D721Med (cell line): ENCODE data around the gene USH1C.

ENCODE experiments used
- DNase-seq: peaks from one replicate; pipeline ENCODE4 v3.0.0; 2011; ENCODE audit warnings: low spot score; ENCODE audit not compliant: insufficient read length
- FAIRE-seq: peaks from 2 replicates; lab custom pipeline; 2011; peaks lifted over from hg19 to GRCh38; lab: Jason Lieb, UNC
- TF ChIP-seq, protein P1 (sequence below): IDR thresholded peaks from 2 replicates; pipeline ENCODE4 v1.5.1; 2012; ENCODE audit warnings: mild to moderate bottlenecking, control low read depth; ENCODE audit not compliant: insufficient read depth; ENCODE audit errors: missing control alignments

The USH1C gene

DNA sequence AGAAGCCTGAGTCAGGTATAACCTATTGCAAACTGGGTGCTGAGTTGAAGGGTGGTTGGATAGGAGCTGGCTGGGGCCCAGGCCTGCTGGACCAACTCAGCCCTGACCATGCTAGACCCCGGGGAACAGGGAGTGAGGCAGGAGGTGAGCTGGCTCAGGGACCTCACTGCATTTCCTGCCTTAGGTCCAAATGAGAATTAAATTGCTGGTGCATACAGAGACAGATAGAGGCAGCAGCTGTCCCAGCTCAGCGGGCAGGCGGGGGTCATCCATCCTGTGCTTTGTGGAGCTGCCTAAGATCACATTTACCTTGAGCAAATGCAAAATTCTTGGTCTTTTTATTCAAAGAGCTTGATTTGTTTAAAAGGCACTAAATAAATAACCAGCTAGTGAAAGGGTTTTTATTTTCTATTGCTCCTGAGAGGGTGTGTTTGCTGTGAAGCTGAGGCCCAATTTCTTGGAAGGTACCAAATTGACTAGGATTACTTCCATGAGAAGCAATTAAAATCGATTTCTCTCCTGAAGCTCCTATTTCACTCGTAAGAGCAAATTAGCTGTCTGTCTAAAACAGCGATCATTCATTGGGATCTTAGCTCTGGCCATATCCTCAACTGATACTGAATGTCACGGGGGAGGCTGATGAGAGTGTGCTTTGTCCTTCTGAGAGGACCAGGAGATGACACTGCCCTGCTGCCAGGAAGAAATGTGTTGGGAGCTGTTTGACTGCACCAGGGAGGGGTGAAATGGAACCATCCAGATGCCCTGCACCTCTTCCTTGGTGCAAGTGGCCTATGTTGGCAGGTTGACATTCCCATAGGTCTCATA lies 24.9 kb downstream of the USH1C start:
- TF ChIP-seq, protein P1, sequence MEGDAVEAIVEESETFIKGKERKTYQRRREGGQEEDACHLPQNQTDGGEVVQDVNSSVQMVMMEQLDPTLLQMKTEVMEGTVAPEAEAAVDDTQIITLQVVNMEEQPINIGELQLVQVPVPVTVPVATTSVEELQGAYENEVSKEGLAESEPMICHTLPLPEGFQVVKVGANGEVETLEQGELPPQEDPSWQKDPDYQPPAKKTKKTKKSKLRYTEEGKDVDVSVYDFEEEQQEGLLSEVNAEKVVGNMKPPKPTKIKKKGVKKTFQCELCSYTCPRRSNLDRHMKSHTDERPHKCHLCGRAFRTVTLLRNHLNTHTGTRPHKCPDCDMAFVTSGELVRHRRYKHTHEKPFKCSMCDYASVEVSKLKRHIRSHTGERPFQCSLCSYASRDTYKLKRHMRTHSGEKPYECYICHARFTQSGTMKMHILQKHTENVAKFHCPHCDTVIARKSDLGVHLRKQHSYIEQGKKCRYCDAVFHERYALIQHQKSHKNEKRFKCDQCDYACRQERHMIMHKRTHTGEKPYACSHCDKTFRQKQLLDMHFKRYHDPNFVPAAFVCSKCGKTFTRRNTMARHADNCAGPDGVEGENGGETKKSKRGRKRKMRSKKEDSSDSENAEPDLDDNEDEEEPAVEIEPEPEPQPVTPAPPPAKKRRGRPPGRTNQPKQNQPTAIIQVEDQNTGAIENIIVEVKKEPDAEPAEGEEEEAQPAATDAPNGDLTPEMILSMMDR: no peak
- DNase-seq (no peak), FAIRE-seq (no peak)

DNA sequence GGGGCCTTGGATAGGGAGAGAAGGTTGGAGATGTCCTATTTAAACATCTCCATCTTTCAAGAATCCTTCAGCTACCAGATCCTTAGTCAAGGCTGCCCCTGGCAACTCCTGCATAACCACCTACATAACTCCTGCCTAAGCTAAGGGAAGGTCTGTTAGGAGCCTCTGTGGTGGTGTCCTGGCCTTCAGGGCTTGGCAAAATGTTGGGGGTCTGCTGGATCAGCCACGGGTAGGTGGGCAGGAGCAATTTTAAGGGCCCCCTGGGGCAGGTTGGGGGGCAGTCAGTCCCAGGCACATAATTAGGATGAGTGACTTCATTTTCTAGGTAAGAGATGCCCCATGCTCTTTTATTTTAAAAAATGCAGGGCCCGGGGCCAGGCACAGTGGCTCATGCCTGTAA lies 25.9 kb downstream of the USH1C start:
- DNase-seq (no peak), FAIRE-seq (no peak)
- TF ChIP-seq, protein P1: no peak

DNA sequence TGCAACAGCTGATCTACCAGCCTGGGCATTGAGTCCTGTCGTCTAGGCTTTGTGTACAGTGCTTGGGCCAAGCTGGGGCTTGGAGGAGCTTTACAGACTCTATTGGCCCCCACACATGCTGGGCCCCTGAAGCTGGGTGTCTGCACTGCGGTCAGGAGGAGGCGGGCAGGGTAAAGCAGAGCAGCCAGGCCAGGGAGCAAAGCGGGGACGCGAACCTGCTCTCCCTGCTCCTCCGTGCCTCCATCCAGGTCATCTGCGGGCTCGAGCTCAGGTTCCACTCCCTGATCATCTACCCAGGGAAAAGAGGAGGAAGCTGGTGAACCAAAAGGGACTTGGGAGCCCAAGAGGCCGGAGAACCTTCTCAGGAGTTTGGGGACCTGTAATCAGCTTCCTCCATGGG lies 27.0 kb downstream of the USH1C start:
- FAIRE-seq (no peak), DNase-seq (no peak)
- TF ChIP-seq, protein P1: no peak

- DNase-seq: no peak
- TF ChIP-seq, protein P1: no peak
- FAIRE-seq: no peak
Observed at GRCh38 chr11:17516551-17517150, 27.6 kb downstream of the USH1C start.

GRCh38 chr11:17515443-17516176 lies 28.6 kb downstream of the USH1C start:
- TF ChIP-seq, protein P1: no peak
- no peak for FAIRE-seq
- DNase-seq: no peak

- no peak for FAIRE-seq
- no peak for DNase-seq
- TF ChIP-seq, protein P1: no peak
Observed at GRCh38 chr11:17514476-17514875, 29.7 kb downstream of the USH1C start.

DNA sequence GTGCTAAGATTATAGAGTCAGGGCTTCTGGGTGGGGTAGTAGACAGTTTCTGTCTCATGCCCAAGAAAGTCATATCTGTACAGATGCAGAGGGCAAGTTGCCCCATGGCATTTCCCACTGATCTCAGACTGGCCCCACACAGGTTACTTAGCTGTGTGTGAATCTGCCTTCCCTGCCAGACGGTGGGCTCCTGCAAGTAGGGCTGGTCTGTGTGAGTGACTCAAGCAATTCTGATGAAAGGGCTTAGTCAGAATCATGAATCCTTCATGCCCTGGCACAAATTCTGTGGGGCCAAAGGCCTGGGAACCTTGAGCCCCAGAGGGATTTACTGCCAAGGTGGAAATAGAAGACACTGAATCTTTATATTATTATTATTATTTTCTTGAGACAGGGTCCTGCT lies 30.4 kb downstream of the USH1C start:
- no peak for FAIRE-seq
- no peak for DNase-seq
- TF ChIP-seq, protein P1: no peak
